Pancreas (tissue), 10 donors: ENCODE results near the gene C16orf96. TPM values are rescaled to one million over a fixed set of nuclear protein-coding genes. Genes with fewer than 3 reads are reported as not detected.

ENCODE experiments used
- ATAC-seq, 4 donors: fragments of 200-7000 bp; cut with Tn5 transposase; one replicate each; pipeline versions ENCODE4 v1.8.0 to v1.9.1; 2020; ENCODE audit warnings: mild to moderate bottlenecking in 4 of 4, moderate library complexity in 4 of 4
- DNase-seq, 6 donors: peaks; one replicate each; pipeline ENCODE4 v3.0.0-alpha.2; 2020
- FAIRE-seq: peaks from 2 replicates; lab custom pipeline; 2012; peaks lifted over from hg19 to GRCh38; lab: Jason Lieb, UNC
- H3K27ac ChIP-seq, 4 donors: fragments of 200-600 bp; sonication (generic); 1 replicate in 3 of 4; 2 replicates in 1 of 4; pipeline versions ENCODE4 v1.5.0 to v1.8.0; 2020
- H3K27me3 ChIP-seq, 4 donors: fragments of 200-600 bp; one replicate each; pipeline ENCODE4 v1.8.0; 2021
- H3K36me3 ChIP-seq, 3 donors: fragments of 200-600 bp; sonication (generic) in 1 of 3; one replicate each; pipeline versions ENCODE4 v1.5.0 to v1.8.0; 2020 to 2021
- H3K4me1 ChIP-seq, 3 donors: fragments of 200-600 bp; one replicate each; pipeline ENCODE4 v1.8.0; 2021
- H3K4me3 ChIP-seq, 4 donors: fragments of 200-600 bp; sonication (generic) in 2 of 4; one replicate each; pipeline versions ENCODE4 v1.5.0 to v1.8.0; 2020 to 2021
- H3K9me3 ChIP-seq, 4 donors: fragments of 200-600 bp; one replicate each; pipeline ENCODE4 v1.8.0; 2021
- CTCF ChIP-seq, 4 donors: fragments of 200-600 bp; sonication (generic) in 3 of 4; IDR thresholded peaks; one replicate each; pipeline versions ENCODE4 v1.5.0 to v1.8.0; 2021; ENCODE audit warnings: antibody characterized with exemption in 4 of 4
- WGBS, 2 donors: extraction: QIAGEN DNeasy Blood & Tissue Kit; methylation state at CpG; one replicate each; pipeline ENCODE4 v1.1.7; 2013; 5-methylcytosine and 5-hydroxymethylcytosine counted together
- intact Hi-C, 3 donors: fragments of 100-400 bp; cut with DNase I; formaldehyde crosslinking; loops; one replicate each; pipeline versions ENCODE4 v1.11.1 to v1.14.2; 2022
- polyA plus RNA-seq, 2 donors: library from polyadenylated mRNA; stranded (reverse); fragments of 200-250 nt; gene quantifications; one replicate each; pipeline ENCODE4 v1.2.3, GENCODE V29; 2013
- total RNA-seq, 6 donors: library from RNA; stranded (reverse); fragmentation: NEBNext Ultra II Directional in 4 of 6; extraction: Animal tissue kit (Norgen Biotek cat#: 25700) in 4 of 6; gene quantifications; one replicate each; pipeline versions ENCODE4 v1.2.1 to v1.2.4, GENCODE V29; 2021 to 2023
- donor health status: healthy with polysubstance abuse.
- donor health status: DM: no; HTN: no; CAD: no; lungs with moderate emphysema.
- donor health status: DM: no; HTN: no; CAD: no.
- donor health status: control.
- donor health status: control.
- donor health status: Bipolar disorder and iron deficiency.
- donor health status: DM: yes; HTN: yes; CAD: no.
- donor health status: DM: no; HTN: no; CAD: no.
- donor health status: DM: no; HTN: no; CAD: no.
- donor health status: DM: yes; HTN: yes; CAD: no.

Gene C16orf96
- total and polyA plus RNA-seq, 8 donors, result 0.28 to 0.47 (median 0.31) TPM

- ATAC-seq, result peak; percentile 86 to 96 (median 91)
- intact Hi-C loops, result loop anchor here in 1 of 3 donors (10.0 kb wide), 1 partner anchor 60 kb away; no protein-coding TSS in a partner anchor
Observed at GRCh38 chr16:4574919-4575705, 19.0 kb downstream of the C16orf96 start.

GRCh38 chr16:4576008-4576407 lies 19.9 kb downstream of the C16orf96 start:
- H3K27ac ChIP-seq, result no peak overlapping the region
- TF ChIP-seq CTCF (IDR thresholded peaks at IDR 0.05), result no peak
- H3K4me1 ChIP-seq, result no peaks in the 10 kb centered on the region
- 97% methylated on average over 15 of the region's 15 CpGs for WGBS, 2 donors
- no peaks in the 10 kb centered on the region for H3K9me3 ChIP-seq
- no peak for DNase-seq
- no peak for FAIRE-seq
- no peak for ATAC-seq
- intact Hi-C loops, result loop anchor here in 1 of 3 donors (10.0 kb wide), 1 partner anchor 61 kb away; no protein-coding TSS in a partner anchor
- H3K27me3 ChIP-seq, result no peaks in the 10 kb centered on the region
- no peak overlapping the region for H3K4me3 ChIP-seq
- H3K36me3 ChIP-seq, result no peaks in the 10 kb centered on the region

More at GRCh38 chr16:4574919-4575705, 19.0 kb downstream of the C16orf96 start:
- Histone ChIP-seq H3K4me1 (no peaks in the 10 kb centered on the region), H3K9me3 (no peaks in the 10 kb centered on the region), H3K4me3 (no peak overlapping the region), H3K27me3 (no peaks in the 10 kb centered on the region), H3K27ac (no peak overlapping the region), H3K36me3 (no peaks in the 10 kb centered on the region)
- FAIRE-seq (no peak), DNase-seq (peak; percentile 72 to 93 (median 84))
- TF ChIP-seq CTCF (IDR thresholded peaks at IDR 0.05), result no peak
- 60 to 63% methylated on average over 11 of the region's 11 CpGs for WGBS, 2 donors

DNA sequence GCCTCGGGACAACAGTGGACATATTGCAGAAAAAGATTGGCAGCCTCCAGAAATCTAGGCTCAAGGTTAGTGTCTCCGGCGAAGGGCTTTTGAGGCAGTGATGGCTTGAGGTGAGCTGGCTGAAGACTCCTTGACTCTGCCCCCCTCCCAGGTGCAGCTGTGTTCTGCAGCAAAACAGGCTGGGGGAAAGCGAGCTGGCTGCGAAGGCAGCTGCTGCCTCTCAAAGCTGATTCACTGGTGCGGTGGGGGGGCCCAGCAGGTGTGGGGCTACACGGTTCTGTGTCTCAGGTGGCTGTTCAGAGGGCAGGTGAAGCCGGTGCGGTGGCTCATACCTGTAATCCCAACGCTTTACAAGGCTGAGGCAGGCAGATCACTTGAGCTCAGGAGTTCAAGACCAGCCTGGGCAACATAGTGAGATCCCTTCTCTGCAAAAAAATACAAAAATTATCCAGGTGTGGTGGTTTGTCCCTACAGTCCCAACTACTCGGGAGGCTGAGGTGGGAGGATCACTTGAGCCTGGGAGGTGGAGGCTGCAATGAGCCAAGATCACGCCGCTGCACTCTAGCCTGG lies 22.9 kb downstream of the C16orf96 start:
- intact Hi-C loops, result loop anchor here in 1 of 3 donors (10.0 kb wide), 1 partner anchor 64 kb away; no protein-coding TSS in a partner anchor
- no peaks in the 10 kb centered on the region for H3K27me3 ChIP-seq
- H3K4me1 ChIP-seq, result no peaks in the 10 kb centered on the region
- 77 to 80% methylated on average over 13 of the region's 13 CpGs for WGBS, 2 donors
- no peak overlapping the region for H3K4me3 ChIP-seq
- no peaks in the 10 kb centered on the region for H3K9me3 ChIP-seq
- TF ChIP-seq CTCF (IDR thresholded peaks at IDR 0.05), result no peak
- DNase-seq, result no peak
- ATAC-seq, result no peak
- no peaks in the 10 kb centered on the region for H3K36me3 ChIP-seq
- no peak overlapping the region for H3K27ac ChIP-seq
- no peak for FAIRE-seq

- no peaks in the 10 kb centered on the region for H3K4me1 ChIP-seq
- no peak overlapping the region for H3K4me3 ChIP-seq
- WGBS, 2 donors, result 34 to 43% methylated on average over 6 of the region's 6 CpGs
- intact Hi-C loops, result loop anchor here in 1 of 3 donors (10.0 kb wide), 1 partner anchor 65 kb away; no protein-coding TSS in a partner anchor
- H3K9me3 ChIP-seq, result no peaks in the 10 kb centered on the region
- H3K27me3 ChIP-seq, result no peaks in the 10 kb centered on the region
- no peaks in the 10 kb centered on the region for H3K36me3 ChIP-seq
- ATAC-seq (peak in 2 of 4 donors; percentile 23 to 45), DNase-seq (no peak), FAIRE-seq (no peak)
- TF ChIP-seq CTCF (IDR thresholded peaks at IDR 0.05), result no peak
- H3K27ac ChIP-seq, result no peak overlapping the region
Observed at GRCh38 chr16:4580250-4580649, 24.1 kb downstream of the C16orf96 start.
